ENCODE results near the gene CUTA. TPM values are rescaled to one million over a fixed set of nuclear protein-coding genes. Genes with fewer than 3 reads are reported as not detected.
"Not testable (repeated sequence)": the region's sequence is repeated elsewhere in the genome, so short reads cannot be mapped to it uniquely, and the experiment has no call there.

Gene CUTA
- total RNA-seq, 4 donors from 2014 or later = 69.9 to 119 (median 93.2) TPM

DNA sequence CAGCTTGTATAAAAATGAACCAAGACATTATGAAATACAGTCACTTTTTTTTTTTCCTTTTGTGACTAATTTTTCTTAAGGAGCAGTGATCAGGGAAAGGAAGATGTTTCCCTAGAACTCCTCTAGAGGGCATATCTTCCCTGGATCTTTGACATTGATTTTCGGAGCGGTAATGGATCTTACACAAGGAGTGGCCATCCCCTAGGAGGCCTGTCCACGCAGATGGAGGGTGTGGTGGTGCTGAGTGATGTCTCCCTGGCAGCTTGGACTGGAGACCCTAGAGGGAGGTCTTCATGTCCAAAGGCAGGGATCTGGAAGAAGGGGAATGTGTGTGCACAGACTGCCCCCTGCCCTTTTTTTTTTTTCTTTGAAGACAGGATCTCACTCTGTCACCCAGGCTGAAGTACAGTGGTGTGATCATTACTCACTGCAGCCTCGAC lies 33.3 kb downstream of the CUTA start:
- TF ChIP-seq, protein P1, sequence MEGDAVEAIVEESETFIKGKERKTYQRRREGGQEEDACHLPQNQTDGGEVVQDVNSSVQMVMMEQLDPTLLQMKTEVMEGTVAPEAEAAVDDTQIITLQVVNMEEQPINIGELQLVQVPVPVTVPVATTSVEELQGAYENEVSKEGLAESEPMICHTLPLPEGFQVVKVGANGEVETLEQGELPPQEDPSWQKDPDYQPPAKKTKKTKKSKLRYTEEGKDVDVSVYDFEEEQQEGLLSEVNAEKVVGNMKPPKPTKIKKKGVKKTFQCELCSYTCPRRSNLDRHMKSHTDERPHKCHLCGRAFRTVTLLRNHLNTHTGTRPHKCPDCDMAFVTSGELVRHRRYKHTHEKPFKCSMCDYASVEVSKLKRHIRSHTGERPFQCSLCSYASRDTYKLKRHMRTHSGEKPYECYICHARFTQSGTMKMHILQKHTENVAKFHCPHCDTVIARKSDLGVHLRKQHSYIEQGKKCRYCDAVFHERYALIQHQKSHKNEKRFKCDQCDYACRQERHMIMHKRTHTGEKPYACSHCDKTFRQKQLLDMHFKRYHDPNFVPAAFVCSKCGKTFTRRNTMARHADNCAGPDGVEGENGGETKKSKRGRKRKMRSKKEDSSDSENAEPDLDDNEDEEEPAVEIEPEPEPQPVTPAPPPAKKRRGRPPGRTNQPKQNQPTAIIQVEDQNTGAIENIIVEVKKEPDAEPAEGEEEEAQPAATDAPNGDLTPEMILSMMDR (IDR thresholded peaks at IDR 0.05 in 4 of 5, conservative IDR thresholded peaks at IDR 0.05 in 1 of 5) = no peak
- no peak for TF ChIP-seq POLR2A (IDR thresholded peaks at IDR 0.05)
- H3K4me1 ChIP-seq = no peaks in the 10 kb centered on the region
- no peaks in the 10 kb centered on the region for H3K27me3 ChIP-seq
- in situ Hi-C loops (cut with MboI; ENCODE audit: low sequenced_read_pairs in 4 of 4) = loop anchor here in 1 of 4 donors (10.0 kb wide), 1 partner anchor 60 kb away; no protein-coding TSS in a partner anchor
- no peak for ATAC-seq
- H3K9me3 ChIP-seq = no peaks in the 10 kb centered on the region
- DNase-seq = no peak
- no peaks in the 10 kb centered on the region for H3K36me3 ChIP-seq
- H3K4me3 ChIP-seq = no peak overlapping the region
- no peak overlapping the region for H3K27ac ChIP-seq
- intact Hi-C loops (cut with DNase I; ENCODE audit: low total_unique reads) = no loop called here

DNA sequence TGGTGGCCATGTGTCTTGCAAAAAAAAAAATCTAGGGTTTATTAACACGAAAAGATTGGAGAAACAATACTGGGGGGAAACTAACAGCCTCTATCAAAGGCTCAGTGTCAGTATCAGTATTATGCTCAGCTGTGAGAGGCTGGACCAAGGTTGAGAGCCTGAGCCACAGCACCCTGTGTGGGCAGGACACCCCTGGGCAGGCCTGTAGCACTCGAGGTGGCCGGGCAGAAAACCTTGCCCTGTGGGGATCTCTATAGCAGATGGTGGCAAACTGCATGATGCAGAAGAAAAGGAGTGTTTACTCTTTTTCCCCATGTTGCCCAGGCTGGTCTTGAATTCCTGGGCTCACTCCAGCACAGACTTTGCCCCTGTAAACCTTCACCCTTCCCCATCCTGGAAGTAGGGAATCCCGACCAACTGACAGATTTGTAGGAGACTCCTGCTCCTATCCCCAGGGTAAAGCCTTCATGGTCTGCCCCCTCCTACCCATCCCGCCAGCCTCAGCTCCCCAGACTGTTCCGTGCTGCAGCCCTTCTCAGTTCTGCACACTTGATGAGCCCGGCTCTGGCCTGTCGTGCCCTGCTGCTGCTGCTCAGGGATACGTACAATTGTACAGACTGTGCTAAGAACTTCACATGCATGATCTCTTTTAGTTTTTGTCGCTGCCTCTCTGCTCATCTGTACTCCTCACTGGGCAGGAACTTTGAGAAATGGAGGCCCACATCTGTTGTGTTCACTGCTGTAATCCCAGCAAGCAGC lies 34.3 kb downstream of the CUTA start:
- DNase-seq = no peak
- in situ Hi-C loops (cut with MboI; ENCODE audit: low sequenced_read_pairs in 4 of 4) (loop anchor here in 1 of 4 donors (10.0 kb wide), 1 partner anchor 61 kb away; no protein-coding TSS in a partner anchor), intact Hi-C loops (cut with DNase I; ENCODE audit: low total_unique reads) (no loop called here)
- TF ChIP-seq, protein P1 (IDR thresholded peaks at IDR 0.05 in 4 of 5, conservative IDR thresholded peaks at IDR 0.05 in 1 of 5) = no peak
- TF ChIP-seq POLR2A (IDR thresholded peaks at IDR 0.05) = no peak
- Histone ChIP-seq H3K4me1 (no peaks in the 10 kb centered on the region), H3K36me3 (no peaks in the 10 kb centered on the region), H3K9me3 (no peaks in the 10 kb centered on the region), H3K27me3 (no peaks in the 10 kb centered on the region), H3K4me3 (no peak overlapping the region), H3K27ac (no peak overlapping the region)
- ATAC-seq = no peak

DNA sequence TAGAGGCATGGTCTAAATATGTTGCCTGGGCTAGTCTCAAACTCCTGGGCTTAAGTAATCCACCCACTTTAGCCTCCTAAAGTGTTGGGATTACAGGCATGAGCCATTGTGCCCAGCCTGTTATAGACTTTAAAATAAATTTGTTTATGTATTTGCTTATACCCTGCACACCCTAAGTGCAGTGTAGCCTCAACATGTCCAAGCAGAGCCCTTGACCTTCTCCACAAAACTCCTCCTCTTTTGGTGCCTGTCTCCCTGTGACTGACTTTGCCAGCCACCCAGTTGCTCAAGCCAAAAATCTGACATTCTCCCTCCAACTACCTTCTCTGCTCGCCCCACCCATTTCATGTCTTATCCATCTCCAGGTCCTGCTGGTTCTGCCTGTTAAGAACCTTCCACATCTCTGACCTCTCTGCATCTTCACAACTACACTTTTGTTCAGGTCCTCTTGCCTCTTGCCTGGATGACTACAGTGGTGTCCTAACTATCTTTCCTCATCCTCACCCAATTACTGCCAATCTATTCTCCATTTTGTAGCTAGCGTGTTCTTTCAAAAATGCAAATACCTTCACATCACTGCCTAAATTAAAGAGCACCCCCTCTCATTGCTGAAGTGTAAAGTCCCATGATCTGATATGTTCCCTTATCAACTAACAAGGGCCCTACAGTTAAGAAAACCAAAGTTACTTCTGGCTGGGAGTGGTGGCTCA lies 37.5 kb downstream of the CUTA start:
- no peak for DNase-seq
- Histone ChIP-seq H3K4me3 (no peak overlapping the region), H3K36me3 (no peaks in the 10 kb centered on the region), H3K27ac (no peak overlapping the region), H3K4me1 (peaks cover 4% of the 10 kb centered on the region in 2 donors), H3K27me3 (no peaks in the 10 kb centered on the region), H3K9me3 (no peaks in the 10 kb centered on the region)
- intact Hi-C loops (cut with DNase I; ENCODE audit: low total_unique reads) = no loop called here
- no peak for TF ChIP-seq POLR2A (IDR thresholded peaks at IDR 0.05)
- TF ChIP-seq, protein P1 (IDR thresholded peaks at IDR 0.05 in 4 of 5, conservative IDR thresholded peaks at IDR 0.05 in 1 of 5) = no peak
- no peak for ATAC-seq
- in situ Hi-C loops (cut with MboI; ENCODE audit: low sequenced_read_pairs in 4 of 4) = loop anchor here in 1 of 4 donors (10.0 kb wide), 1 partner anchor 64 kb away; no protein-coding TSS in a partner anchor

DNA sequence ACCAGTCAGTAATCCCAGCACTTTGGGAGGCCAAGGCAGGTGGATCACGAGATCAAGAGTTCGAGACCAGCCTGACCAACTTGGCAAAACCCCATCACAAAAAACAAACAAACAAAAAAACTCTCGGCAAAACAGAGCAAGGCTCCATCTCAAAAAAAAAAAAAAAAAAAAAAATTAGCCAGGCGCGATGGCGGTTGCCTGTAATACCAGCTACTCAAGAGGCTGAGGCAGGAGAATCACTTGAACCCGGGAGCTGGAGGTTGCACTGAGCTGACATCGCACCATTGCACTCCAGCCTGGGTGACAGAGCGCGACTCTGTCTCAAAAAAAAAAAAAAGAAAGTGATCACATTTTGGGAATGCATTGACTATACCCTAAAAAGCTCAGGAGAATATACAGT lies 38.7 kb downstream of the CUTA start:
- H3K4me3 ChIP-seq; H3K27ac ChIP-seq; H3K36me3 ChIP-seq; H3K27me3 ChIP-seq; H3K9me3 ChIP-seq; ATAC-seq; intact Hi-C loops (cut with DNase I; ENCODE audit: low total_unique reads); DNase-seq; in situ Hi-C loops (cut with MboI; ENCODE audit: low sequenced_read_pairs in 4 of 4): not testable (repeated sequence)
- H3K4me1 ChIP-seq = peaks cover 17% of the 10 kb centered on the region in 2 donors

DNA sequence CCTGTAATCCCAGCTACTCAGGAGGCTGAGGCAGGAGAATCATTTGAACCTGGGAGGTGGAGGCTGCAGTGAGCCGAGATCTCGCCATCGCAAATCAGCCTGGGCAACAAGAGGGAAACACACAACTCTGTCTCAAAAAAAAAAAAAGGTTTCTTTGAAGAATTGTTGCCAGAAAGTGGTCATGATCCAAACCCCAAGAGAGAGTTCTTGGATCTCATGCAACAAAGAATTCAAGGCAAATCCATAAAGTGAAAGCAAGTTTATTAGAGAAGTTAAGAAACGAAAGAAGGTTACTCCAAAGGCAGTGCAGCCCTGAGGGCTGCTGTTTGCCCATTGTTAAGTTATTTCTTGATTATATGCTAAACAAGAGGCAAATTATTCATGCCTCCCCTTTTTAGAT lies 40.7 kb downstream of the CUTA start:
- no peak overlapping the region for H3K4me3 ChIP-seq
- in situ Hi-C loops (cut with MboI; ENCODE audit: low sequenced_read_pairs in 4 of 4) = no loop called here

More for the DNA sequence above, 40.7 kb downstream of the CUTA start:
- intact Hi-C loops (cut with DNase I; ENCODE audit: low total_unique reads) = no loop called here
- no peak overlapping the region for H3K27ac ChIP-seq
- no peaks in the 10 kb centered on the region for H3K27me3 ChIP-seq
- no peak for TF ChIP-seq POLR2A (IDR thresholded peaks at IDR 0.05)
- TF ChIP-seq, protein P1 (IDR thresholded peaks at IDR 0.05 in 4 of 5, conservative IDR thresholded peaks at IDR 0.05 in 1 of 5) = no peak
- peaks cover 19 to 24% of the 10 kb centered on the region in 2 donors for H3K4me1 ChIP-seq
- ATAC-seq = no peak
- DNase-seq = no peak
- H3K9me3 ChIP-seq = no peaks in the 10 kb centered on the region
- no peaks in the 10 kb centered on the region for H3K36me3 ChIP-seq

Data from gastrocnemius medialis (tissue), 4 donors.